HepG2 (cell line): Measurements from ENCODE around the gene TIMM44. TPM values are rescaled to one million over a fixed set of nuclear protein-coding genes. Genes with fewer than 3 reads are reported as not detected.

Source experiments
- CHD4 ChIP-seq: fragments of 200-600 bp; sonication (generic); IDR thresholded peaks from 2 replicates; pipeline ENCODE4 v1.7.0; 2017; ENCODE audit warnings: mild to moderate bottlenecking, low read length, borderline replicate concordance
- GTF2F1 ChIP-seq: fragments of 150-350 bp; IDR thresholded peaks from 2 replicates; pipeline ENCODE4 v1.6.1; 2014; ENCODE audit warnings: low read length
- HNF4G ChIP-seq, 2 experiments: sonication (generic) in 1 of 2; formaldehyde crosslinking in 1 of 2; IDR thresholded peaks; 2 replicates each; pipeline versions ENCODE4 v1.4.0 to v1.6.1; 2011 to 2020; ENCODE audit warnings: borderline replicate concordance in 2 of 2, low read depth in 2 of 2, mild to moderate bottlenecking in 2 of 2, low read length in 1 of 2, missing genetic modification reagents in 1 of 2, moderate library complexity in 1 of 2
- NR2F1 ChIP-seq, 2 experiments: fragments of 450-650 bp in 1 of 2; formaldehyde crosslinking in 1 of 2; IDR thresholded peaks; 2 replicates each; pipeline versions ENCODE4 v1.5.0 to v1.6.1; 2016 to 2020; ENCODE audit warnings: mild to moderate bottlenecking in 1 of 2, missing compliant biosample characterization in 1 of 2, missing genetic modification reagents in 1 of 2, moderate library complexity in 1 of 2
- SAFB2 ChIP-seq: sonication (generic); formaldehyde crosslinking; IDR thresholded peaks from 2 replicates; pipeline ENCODE4 v1.5.1; 2020; ENCODE audit warnings: missing genetic modification reagents, low read depth, mild to moderate bottlenecking, borderline replicate concordance
- SNAPC2 ChIP-seq: sonication (generic); formaldehyde crosslinking; IDR thresholded peaks from 2 replicates; pipeline ENCODE4 v1.8.1; 2022; ENCODE audit warnings: mild to moderate bottlenecking, missing genetic modification reagents
- ZFP82 ChIP-seq: sonication (generic); formaldehyde crosslinking; IDR thresholded peaks from 2 replicates; pipeline ENCODE4 v1.5.1; 2020; ENCODE audit warnings: mild to moderate bottlenecking, missing genetic modification reagents, borderline replicate concordance
- ZMYM2 ChIP-seq: sonication (generic); formaldehyde crosslinking; IDR thresholded peaks from 2 replicates; pipeline ENCODE4 v1.8.0; 2022; ENCODE audit warnings: mild to moderate bottlenecking, missing genetic modification reagents
- ZNF234 ChIP-seq: sonication (generic); formaldehyde crosslinking; conservative IDR thresholded peaks from 2 replicates; pipeline ENCODE4 v1.5.1; 2020; ENCODE audit warnings: mild to moderate bottlenecking, missing genetic modification reagents
- ZNF451 ChIP-seq: sonication (generic); formaldehyde crosslinking; IDR thresholded peaks from 2 replicates; pipeline ENCODE4 v1.5.0; 2020; ENCODE audit warnings: mild to moderate bottlenecking, missing genetic modification reagents
- ZNF816 ChIP-seq: sonication (generic); formaldehyde crosslinking; IDR thresholded peaks from 2 replicates; pipeline ENCODE4 v1.8.0; 2022; ENCODE audit warnings: missing genetic modification reagents, mild to moderate bottlenecking, borderline replicate concordance
- ZSCAN9 ChIP-seq: IDR thresholded peaks from 2 replicates; pipeline ENCODE4 v1.6.1; 2016; ENCODE audit warnings: borderline replicate concordance
- ZZZ3 ChIP-seq: sonication (generic); formaldehyde crosslinking; IDR thresholded peaks from 2 replicates; pipeline ENCODE4 v1.4.0; 2020; ENCODE audit warnings: missing genetic modification reagents, mild to moderate bottlenecking, borderline replicate concordance
- polyA plus RNA-seq, 8 experiments: library from polyadenylated mRNA; depleted of rRNA in 3 of 8; stranded (reverse) in 7 of 8; unstranded in 1 of 8; fragments of >200 nt; fragmentation: Illumina TruSeq in 4 of 8; extraction: Trizol in 4 of 8; gene quantifications; 2 replicates each; pipeline versions ENCODE4 v1.2.1 to v1.2.3, GENCODE V29; 2011 to 2016; ENCODE audit warnings: low read depth in 4 of 8, missing spikeins in 1 of 8, mixed read lengths in 1 of 8; ENCODE audit not compliant: insufficient read depth in 1 of 8
- total RNA-seq, 5 experiments: library from RNA; depleted of rRNA; stranded (reverse); fragments of >200 nt; fragmentation: Illumina TruSeq; extraction: Trizol; gene quantifications; 2 replicates each; pipeline ENCODE4 v1.2.3, GENCODE V29; 2016; ENCODE audit warnings: low read depth in 1 of 5
- TF ChIP-seq, protein P1 (sequence below): sonication (generic); formaldehyde crosslinking; IDR thresholded peaks from 2 replicates; pipeline ENCODE4 v1.4.0; 2020; ENCODE audit warnings: missing genetic modification reagents, low read depth, mild to moderate bottlenecking, borderline replicate concordance
- TF ChIP-seq, protein P2 (sequence below): sonication (generic); formaldehyde crosslinking; IDR thresholded peaks from 2 replicates; pipeline ENCODE4 v1.8.0; 2022; ENCODE audit warnings: missing genetic modification reagents, mild to moderate bottlenecking, borderline replicate concordance
- TF ChIP-seq, protein P3 (sequence below): IDR thresholded peaks from 2 replicates; pipeline ENCODE4 v1.6.1; 2016
- TF ChIP-seq, protein P4 (sequence below): sonication (generic); formaldehyde crosslinking; IDR thresholded peaks from 2 replicates; pipeline ENCODE4 v1.4.0; 2020; ENCODE audit warnings: missing genetic modification reagents, mild to moderate bottlenecking, borderline replicate concordance
- TF ChIP-seq, protein P5 (sequence below): sonication (generic); formaldehyde crosslinking; IDR thresholded peaks from 2 replicates; pipeline ENCODE4 v1.4.0; 2020; ENCODE audit warnings: mild to moderate bottlenecking, missing genetic modification reagents
- TF ChIP-seq, protein P6 (sequence below): sonication (generic); formaldehyde crosslinking; IDR thresholded peaks from 2 replicates; pipeline ENCODE4 v1.4.0; 2020; ENCODE audit warnings: mild to moderate bottlenecking, missing genetic modification reagents

Gene TIMM44
- total and polyA plus RNA-seq, 2 of the 13 experiments (the other 11 are each of a cell fraction or from before 2014, with no cell fraction given): 42.9 to 72.6 TPM

DNA sequence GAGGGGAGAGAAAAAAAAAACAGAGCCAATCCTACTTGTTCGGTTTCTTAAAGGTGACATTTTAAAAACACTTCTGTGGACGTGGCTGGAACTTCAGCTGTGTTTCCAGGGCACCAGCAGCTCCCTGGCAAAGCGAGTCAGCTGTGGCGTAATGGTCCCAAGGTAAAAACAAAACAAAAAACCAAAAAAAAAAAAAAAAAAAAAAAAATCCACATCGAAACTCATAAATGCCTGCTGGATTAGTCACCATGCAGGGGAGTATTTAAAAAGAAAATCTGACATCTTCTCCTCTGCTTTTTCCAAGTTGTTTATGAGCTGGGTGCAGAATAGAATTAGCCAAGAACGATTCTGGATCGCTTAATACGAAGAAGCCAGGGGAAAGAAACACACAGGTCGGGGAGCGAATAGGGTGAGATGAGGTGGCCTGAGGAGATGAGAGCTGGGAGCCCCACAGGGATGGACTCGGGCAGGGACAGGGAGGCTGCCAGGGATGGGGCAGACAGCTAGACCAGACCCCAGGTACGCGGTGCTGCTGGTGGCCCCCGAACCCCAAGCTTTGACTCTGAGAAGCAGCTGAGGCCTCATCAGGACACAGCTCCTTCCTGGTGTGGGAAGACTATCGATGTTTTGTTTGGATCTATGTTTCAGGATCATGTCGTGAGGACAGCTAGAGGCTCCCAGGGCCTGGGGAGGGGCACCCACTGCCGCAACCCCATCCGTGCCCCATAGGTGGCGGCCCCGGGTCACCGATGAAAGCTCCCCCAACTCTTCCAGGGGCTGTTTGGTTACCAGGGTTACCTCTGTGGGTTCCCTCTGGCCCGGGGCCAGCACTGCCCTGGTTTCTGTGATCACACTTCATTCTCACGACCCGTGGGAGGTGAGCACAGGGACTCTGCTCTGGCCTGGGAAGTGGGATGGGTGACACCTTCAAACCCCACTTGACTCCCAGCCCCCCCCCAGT, 14.4 kb downstream of the TIMM44 start (continued):
- TF ChIP-seq ZNF816 (CRISPR knock-in tag) (no peak), ZSCAN9 (CRISPR knock-in tag) (no peak), SNAPC2 (no peak), SAFB2 (no peak), ZFP82 (no peak), CHD4 (no peak), ZMYM2 (no peak), ZNF451 (CRISPR knock-in tag) (no peak), ZZZ3 (CRISPR knock-in tag) (no peak), HNF4G (IDR thresholded peaks at IDR 0.05; ENCODE audit: borderline replicate concordance, low read depth, low read length) (no peak), HNF4G (CRISPR knock-in tag; IDR thresholded peaks at IDR 0.05; ENCODE audit: borderline replicate concordance, low read depth) (no peak), GTF2F1 (no peak), ZNF234 (CRISPR knock-in tag) (no peak), NR2F1 (CRISPR knock-in tag; IDR thresholded peaks at IDR 0.05) (no peak)
- TF ChIP-seq, protein P1, sequence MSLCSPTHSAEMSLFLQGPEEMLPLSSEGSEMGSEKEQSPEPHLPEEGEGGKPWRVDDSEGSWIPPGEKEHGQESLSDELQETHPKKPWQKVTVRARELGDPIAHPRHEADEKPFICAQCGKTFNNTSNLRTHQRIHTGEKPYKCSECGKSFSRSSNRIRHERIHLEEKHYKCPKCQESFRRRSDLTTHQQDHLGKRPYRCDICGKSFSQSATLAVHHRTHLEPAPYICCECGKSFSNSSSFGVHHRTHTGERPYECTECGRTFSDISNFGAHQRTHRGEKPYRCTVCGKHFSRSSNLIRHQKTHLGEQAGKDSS (CRISPR knock-in tag): no peak
- TF ChIP-seq, protein P2, sequence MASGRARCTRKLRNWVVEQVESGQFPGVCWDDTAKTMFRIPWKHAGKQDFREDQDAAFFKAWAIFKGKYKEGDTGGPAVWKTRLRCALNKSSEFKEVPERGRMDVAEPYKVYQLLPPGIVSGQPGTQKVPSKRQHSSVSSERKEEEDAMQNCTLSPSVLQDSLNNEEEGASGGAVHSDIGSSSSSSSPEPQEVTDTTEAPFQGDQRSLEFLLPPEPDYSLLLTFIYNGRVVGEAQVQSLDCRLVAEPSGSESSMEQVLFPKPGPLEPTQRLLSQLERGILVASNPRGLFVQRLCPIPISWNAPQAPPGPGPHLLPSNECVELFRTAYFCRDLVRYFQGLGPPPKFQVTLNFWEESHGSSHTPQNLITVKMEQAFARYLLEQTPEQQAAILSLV (CRISPR knock-in tag): no peak
- TF ChIP-seq, protein P3, sequence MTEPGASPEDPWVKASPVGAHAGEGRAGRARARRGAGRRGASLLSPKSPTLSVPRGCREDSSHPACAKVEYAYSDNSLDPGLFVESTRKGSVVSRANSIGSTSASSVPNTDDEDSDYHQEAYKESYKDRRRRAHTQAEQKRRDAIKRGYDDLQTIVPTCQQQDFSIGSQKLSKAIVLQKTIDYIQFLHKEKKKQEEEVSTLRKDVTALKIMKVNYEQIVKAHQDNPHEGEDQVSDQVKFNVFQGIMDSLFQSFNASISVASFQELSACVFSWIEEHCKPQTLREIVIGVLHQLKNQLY (CRISPR knock-in tag): no peak
- TF ChIP-seq, protein P4, sequence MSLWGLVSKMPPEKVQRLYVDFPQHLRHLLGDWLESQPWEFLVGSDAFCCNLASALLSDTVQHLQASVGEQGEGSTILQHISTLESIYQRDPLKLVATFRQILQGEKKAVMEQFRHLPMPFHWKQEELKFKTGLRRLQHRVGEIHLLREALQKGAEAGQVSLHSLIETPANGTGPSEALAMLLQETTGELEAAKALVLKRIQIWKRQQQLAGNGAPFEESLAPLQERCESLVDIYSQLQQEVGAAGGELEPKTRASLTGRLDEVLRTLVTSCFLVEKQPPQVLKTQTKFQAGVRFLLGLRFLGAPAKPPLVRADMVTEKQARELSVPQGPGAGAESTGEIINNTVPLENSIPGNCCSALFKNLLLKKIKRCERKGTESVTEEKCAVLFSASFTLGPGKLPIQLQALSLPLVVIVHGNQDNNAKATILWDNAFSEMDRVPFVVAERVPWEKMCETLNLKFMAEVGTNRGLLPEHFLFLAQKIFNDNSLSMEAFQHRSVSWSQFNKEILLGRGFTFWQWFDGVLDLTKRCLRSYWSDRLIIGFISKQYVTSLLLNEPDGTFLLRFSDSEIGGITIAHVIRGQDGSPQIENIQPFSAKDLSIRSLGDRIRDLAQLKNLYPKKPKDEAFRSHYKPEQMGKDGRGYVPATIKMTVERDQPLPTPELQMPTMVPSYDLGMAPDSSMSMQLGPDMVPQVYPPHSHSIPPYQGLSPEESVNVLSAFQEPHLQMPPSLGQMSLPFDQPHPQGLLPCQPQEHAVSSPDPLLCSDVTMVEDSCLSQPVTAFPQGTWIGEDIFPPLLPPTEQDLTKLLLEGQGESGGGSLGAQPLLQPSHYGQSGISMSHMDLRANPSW (CRISPR knock-in tag): no peak
- TF ChIP-seq, protein P5, sequence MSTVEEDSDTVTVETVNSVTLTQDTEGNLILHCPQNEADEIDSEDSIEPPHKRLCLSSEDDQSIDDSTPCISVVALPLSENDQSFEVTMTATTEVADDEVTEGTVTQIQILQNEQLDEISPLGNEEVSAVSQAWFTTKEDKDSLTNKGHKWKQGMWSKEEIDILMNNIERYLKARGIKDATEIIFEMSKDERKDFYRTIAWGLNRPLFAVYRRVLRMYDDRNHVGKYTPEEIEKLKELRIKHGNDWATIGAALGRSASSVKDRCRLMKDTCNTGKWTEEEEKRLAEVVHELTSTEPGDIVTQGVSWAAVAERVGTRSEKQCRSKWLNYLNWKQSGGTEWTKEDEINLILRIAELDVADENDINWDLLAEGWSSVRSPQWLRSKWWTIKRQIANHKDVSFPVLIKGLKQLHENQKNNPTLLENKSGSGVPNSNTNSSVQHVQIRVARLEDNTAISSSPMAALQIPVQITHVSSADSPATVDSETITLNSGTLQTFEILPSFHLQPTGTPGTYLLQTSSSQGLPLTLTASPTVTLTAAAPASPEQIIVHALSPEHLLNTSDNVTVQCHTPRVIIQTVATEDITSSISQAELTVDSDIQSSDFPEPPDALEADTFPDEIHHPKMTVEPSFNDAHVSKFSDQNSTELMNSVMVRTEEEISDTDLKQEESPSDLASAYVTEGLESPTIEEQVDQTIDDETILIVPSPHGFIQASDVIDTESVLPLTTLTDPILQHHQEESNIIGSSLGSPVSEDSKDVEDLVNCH (CRISPR knock-in tag): no peak
- TF ChIP-seq, protein P6, sequence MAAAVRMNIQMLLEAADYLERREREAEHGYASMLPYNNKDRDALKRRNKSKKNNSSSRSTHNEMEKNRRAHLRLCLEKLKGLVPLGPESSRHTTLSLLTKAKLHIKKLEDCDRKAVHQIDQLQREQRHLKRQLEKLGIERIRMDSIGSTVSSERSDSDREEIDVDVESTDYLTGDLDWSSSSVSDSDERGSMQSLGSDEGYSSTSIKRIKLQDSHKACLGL: no peak
